Gastrocnemius medialis (tissue), 4 donors: ENCODE results near the gene SLC45A2. TPM values are rescaled to one million over a fixed set of nuclear protein-coding genes. Genes with fewer than 3 reads are reported as not detected.

ENCODE experiments used
- ATAC-seq, 2 donors: fragments of 150-250 bp; one replicate each; pipeline ENCODE4 v1.9.1; 2016
- DNase-seq, 2 donors: peaks; one replicate each; pipeline ENCODE4 v3.0.0-alpha.2; 2019
- H3K27ac ChIP-seq, 4 donors: fragments of 200-600 bp; sonication (generic); 1 replicate in 1 of 4; 2 replicates in 3 of 4; pipeline ENCODE4 v1.5.1; 2016 to 2018; ENCODE audit warnings: mild to moderate bottlenecking in 2 of 4, moderate library complexity in 1 of 4
- H3K27me3 ChIP-seq, 3 donors: fragments of 200-600 bp; sonication (generic) in 2 of 3; 1 replicate in 1 of 3; 2 replicates in 2 of 3; pipeline versions ENCODE4 v1.5.1 to v1.6.0; 2016 to 2019; ENCODE audit warnings: mild to moderate bottlenecking in 1 of 3, moderate library complexity in 1 of 3
- H3K36me3 ChIP-seq, 2 donors: fragments of 200-600 bp; sonication (generic) in 1 of 2; one replicate each; pipeline ENCODE4 v1.5.1; 2017 to 2018
- H3K4me1 ChIP-seq, 2 donors: fragments of 200-600 bp; sonication (generic) in 1 of 2; one replicate each; pipeline ENCODE4 v1.5.1; 2016 to 2017; ENCODE audit warnings: mild to moderate bottlenecking in 2 of 2
- H3K4me3 ChIP-seq, 4 donors: fragments of 200-600 bp; sonication (generic) in 3 of 4; 1 replicate in 1 of 4; 2 replicates in 3 of 4; pipeline ENCODE4 v1.5.1; 2016 to 2019; ENCODE audit warnings: mild to moderate bottlenecking in 2 of 4
- H3K9me3 ChIP-seq, 3 donors: fragments of 200-600 bp; sonication (generic) in 2 of 3; 1 replicate in 1 of 3; 2 replicates in 2 of 3; pipeline ENCODE4 v1.5.1; 2016 to 2019
- CTCF ChIP-seq, 5 experiments: fragments of 450-650 bp in 3 of 5; fragments of 200-600 bp in 2 of 5; sonication (generic) in 2 of 5; IDR thresholded peaks in 4 of 5; conservative IDR thresholded peaks in 1 of 5; 1 replicate in 4 of 5; 2 replicates in 1 of 5; pipeline ENCODE4 v1.5.1; 2016 to 2019; ENCODE audit warnings: antibody characterized with exemption in 5 of 5, mild to moderate bottlenecking in 3 of 5, moderate library complexity in 3 of 5
- POLR2A ChIP-seq, 2 donors: fragments of 450-650 bp; IDR thresholded peaks; one replicate each; pipeline ENCODE4 v1.6.1; 2017; ENCODE audit warnings: antibody characterized with exemption in 2 of 2, mild to moderate bottlenecking in 2 of 2, moderate library complexity in 2 of 2
- in situ Hi-C, 4 donors: fragments of 200-750 bp; cut with MboI; loops; one replicate each; pipeline versions ENCODE4 v1.15.0 to v1.8.0; 2017; ENCODE audit warnings: low sequenced_read_pairs in 4 of 4
- intact Hi-C: fragments of 100-400 bp; cut with DNase I; formaldehyde crosslinking; loops from one replicate; pipeline ENCODE4 v1.15.1; 2023; ENCODE audit warnings: low total_unique reads
- total RNA-seq, 4 donors: library from RNA; depleted of rRNA; stranded (reverse); fragments of >200 nt; gene quantifications; one replicate each; pipeline versions ENCODE4 v1.1.0 to v1.2.3, GENCODE V29; 2016

Gene SLC45A2
- total RNA-seq, 4 donors from 2014 or later, result not detected

GRCh38 chr5:33969572-33970452 is 14.7 kb downstream of the SLC45A2 start:
- no peaks in the 10 kb centered on the region for H3K36me3 ChIP-seq
- ATAC-seq (no peak), DNase-seq (no peak)
- no peak overlapping the region for H3K27ac ChIP-seq
- no peak for TF ChIP-seq POLR2A (IDR thresholded peaks at IDR 0.05)
- peak in 2 of 5 experiments; percentile 42 to 48 for TF ChIP-seq CTCF (IDR thresholded peaks at IDR 0.05 in 4 of 5, conservative IDR thresholded peaks at IDR 0.05 in 1 of 5)
- in situ Hi-C loops (no loop called here), intact Hi-C loops (no loop called here)
- no peaks in the 10 kb centered on the region for H3K4me1 ChIP-seq
- no peaks in the 10 kb centered on the region for H3K9me3 ChIP-seq
- H3K27me3 ChIP-seq, result no peaks in the 10 kb centered on the region
- H3K4me3 ChIP-seq, result no peak overlapping the region

GRCh38 chr5:33968211-33969005 is 16.1 kb downstream of the SLC45A2 start:
- Histone ChIP-seq H3K27ac (no peak overlapping the region), H3K4me1 (no peaks in the 10 kb centered on the region), H3K36me3 (no peaks in the 10 kb centered on the region), H3K27me3 (no peaks in the 10 kb centered on the region), H3K4me3 (no peak overlapping the region), H3K9me3 (no peaks in the 10 kb centered on the region)
- intact Hi-C loops, result no loop called here
- TF ChIP-seq POLR2A (IDR thresholded peaks at IDR 0.05), result no peak
- TF ChIP-seq CTCF (IDR thresholded peaks at IDR 0.05 in 4 of 5, conservative IDR thresholded peaks at IDR 0.05 in 1 of 5), result no peak
- DNase-seq, result no peak
- in situ Hi-C loops, result no loop called here
- ATAC-seq, result no peak

GRCh38 chr5:33966805-33967204 is 17.7 kb downstream of the SLC45A2 start:
- TF ChIP-seq CTCF (IDR thresholded peaks at IDR 0.05 in 4 of 5, conservative IDR thresholded peaks at IDR 0.05 in 1 of 5) (no peak), POLR2A (IDR thresholded peaks at IDR 0.05) (no peak)
- intact Hi-C loops, result no loop called here

GRCh38 chr5:33964132-33964700 is 20.3 kb downstream of the SLC45A2 start:
- in situ Hi-C loops, result no loop called here
- no peak for ATAC-seq
- TF ChIP-seq CTCF (IDR thresholded peaks at IDR 0.05 in 4 of 5, conservative IDR thresholded peaks at IDR 0.05 in 1 of 5) (no peak), POLR2A (IDR thresholded peaks at IDR 0.05) (no peak)
- Histone ChIP-seq H3K27me3 (no peaks in the 10 kb centered on the region), H3K4me1 (no peaks in the 10 kb centered on the region), H3K36me3 (no peaks in the 10 kb centered on the region), H3K4me3 (no peak overlapping the region), H3K27ac (no peak overlapping the region), H3K9me3 (no peaks in the 10 kb centered on the region)
- intact Hi-C loops, result no loop called here
- no peak for DNase-seq

More at GRCh38 chr5:33966805-33967204, 17.7 kb downstream of the SLC45A2 start:
- ATAC-seq (no peak), DNase-seq (no peak)
- Histone ChIP-seq H3K36me3 (no peaks in the 10 kb centered on the region), H3K4me1 (no peaks in the 10 kb centered on the region), H3K9me3 (no peaks in the 10 kb centered on the region), H3K27ac (no peak overlapping the region), H3K4me3 (no peak overlapping the region), H3K27me3 (no peaks in the 10 kb centered on the region)
- in situ Hi-C loops, result no loop called here
